HG03342 (cell line): Measurements from ENCODE around the gene INPP5B.
"Not testable (repeated sequence)": the region's sequence is repeated elsewhere in the genome, so short reads cannot be mapped to it uniquely, and the experiment has no call there.

ENCODE experiments used
- ATAC-seq: cut with Tn5 transposase; IDR thresholded peaks from one replicate; pipeline ENCODE4 v1.9.1; 2021; ENCODE audit warnings: mild to moderate bottlenecking, moderate library complexity; ENCODE audit not compliant: unreplicated experiment

INPP5B gene

DNA sequence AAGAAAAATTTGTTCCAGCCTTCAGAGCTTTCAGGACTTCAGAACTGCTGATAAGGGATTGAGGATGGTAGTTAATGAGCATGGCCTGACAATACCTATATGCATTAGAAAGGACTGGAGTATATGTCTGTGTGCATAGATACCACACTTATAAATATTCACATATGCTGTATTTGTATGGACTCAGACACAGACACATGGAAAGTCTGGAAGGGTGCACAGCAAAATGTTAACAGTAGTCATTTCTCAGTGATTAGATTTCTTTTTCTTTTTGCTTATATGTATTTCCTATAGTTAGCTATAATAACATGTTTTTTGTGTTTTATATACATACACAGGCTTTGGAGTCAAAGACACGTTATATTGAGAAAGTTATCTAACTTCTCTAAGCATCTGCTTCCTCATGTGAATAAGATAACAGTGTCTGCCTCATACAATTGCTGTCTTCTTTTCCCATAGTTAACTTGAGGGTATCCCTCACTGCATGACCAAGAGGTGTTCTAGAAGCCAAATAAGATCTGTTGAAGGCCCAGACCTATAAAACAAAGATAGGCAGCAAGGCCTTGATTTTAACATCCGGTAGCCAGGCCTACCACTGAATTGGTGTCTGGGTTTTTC lies 31.3 kb downstream of the INPP5B start:
- no peak for ATAC-seq

DNA sequence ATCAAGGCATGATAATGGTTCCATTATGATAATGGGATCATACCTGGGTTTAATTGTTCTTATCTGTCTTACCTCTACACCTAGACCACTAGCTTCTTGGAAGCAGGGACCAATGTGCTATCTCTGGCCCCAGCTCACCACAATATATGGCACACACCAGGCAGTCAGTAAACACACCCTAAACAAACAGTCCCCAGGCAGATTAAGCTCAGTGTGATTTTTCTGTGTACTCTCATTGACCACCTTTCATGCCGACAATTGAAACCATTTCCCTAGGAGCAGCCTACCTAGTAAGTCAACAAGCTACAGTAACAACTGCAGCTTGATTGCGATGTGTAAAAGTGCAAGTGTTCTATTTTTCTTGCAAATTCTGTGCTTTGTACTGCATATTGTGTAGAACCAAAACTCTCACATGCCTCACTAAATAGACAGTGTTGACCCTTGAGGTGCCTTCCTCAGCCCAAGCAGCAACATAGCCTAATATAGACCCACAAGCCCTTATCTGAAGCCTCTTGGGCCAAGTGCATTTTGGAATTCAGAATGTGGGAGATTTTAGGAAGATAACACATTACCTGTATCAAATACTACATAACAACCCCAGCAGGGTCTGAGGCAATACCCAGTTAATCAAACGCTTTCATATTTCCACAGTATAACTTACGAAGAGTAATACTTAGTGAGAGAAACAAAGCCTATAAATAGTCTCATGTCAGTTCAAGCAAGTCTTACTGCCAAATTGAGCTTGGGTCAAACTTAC lies 32.0 kb downstream of the INPP5B start:
- ATAC-seq = no peak

DNA sequence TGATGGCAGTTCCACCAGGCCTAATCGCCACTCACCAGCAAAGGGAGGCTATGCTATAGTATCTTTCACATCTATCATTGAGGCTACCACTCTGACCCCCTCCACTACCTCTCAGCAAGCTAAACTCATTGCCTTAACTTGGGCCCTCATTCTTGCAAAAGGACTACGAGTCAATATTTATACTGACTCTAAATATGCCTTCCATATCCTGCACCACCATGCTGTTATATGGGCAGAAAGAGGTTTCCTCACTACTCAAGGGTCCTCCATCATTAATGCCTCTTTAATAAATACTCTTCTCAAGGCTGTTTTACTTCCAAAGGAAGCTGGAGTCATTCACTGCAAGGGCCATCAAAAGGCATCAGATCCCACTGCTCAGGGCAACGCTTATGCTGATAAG lies 35.4 kb downstream of the INPP5B start:
- not testable (repeated sequence) for ATAC-seq

DNA sequence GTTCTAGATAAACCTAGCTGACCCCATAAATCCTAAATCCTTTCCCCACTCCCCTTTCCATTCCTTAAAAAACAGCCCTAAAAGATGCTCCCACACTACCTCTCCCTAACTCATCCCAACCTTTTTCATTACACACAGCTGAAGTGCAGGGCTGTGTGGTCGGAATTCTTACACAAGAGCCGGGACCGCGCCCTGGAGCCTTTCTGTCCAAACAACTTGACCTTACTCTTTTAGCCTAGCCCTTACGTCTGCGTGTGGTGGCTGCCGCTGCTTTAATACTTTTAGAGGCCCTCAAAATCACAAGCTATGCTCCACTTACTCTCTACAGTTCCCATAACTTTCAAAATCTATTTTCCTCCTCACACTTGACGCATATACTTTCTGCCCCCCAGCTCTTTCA lies 36.0 kb downstream of the INPP5B start:
- not testable (repeated sequence) for ATAC-seq

DNA sequence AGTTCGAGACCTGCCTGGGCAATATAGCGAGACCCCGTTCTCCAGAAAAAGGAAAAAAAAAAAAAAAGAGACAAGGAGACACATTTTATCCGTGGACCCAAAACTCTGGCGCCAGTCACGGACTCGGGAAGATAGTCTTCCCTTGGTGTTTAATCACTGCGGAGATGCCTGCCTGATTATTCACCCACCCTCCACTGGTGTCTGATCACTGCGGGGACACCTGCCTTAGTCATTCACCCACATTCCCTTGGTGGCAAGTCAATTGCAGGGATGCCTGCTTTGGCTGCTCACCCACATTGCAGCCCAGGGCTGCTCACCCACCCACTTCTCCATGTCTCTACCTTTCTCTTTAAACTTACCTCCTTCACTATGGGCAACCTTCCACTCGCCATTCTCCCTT lies 38.3 kb downstream of the INPP5B start:
- ATAC-seq = not testable (repeated sequence)

DNA sequence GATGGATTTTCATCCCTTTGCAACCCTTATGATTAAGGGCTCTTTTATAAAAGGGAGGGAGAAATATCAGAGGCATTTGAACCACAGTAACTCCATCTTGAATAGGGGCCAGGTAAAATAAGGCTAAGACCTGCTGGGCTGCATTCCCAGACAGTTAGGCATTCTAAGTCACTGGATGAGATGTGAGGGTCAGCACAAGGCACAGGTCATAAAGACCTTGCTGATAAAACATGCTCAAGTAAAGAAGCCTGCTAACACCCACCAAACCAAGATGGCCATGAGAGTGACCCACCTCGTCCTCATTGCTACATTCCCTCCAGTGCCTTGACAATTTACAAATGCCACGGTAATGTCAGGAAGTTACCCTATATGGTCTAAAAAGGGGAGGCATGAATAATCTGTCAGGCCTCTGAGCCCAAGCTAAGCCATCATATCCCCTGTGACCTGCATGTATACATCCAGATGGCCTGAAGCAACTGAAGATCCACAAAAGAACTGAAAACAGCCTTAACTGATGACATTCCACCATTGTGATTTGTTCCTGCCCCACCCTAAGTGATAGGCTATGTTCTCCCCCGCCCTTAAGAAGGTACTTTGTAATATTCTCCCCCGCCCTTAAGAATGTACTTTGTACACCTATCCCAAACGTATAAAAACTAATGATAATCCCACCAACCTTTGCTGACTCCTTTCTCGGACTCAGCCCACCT lies 39.3 kb downstream of the INPP5B start:
- not testable (repeated sequence) for ATAC-seq

DNA sequence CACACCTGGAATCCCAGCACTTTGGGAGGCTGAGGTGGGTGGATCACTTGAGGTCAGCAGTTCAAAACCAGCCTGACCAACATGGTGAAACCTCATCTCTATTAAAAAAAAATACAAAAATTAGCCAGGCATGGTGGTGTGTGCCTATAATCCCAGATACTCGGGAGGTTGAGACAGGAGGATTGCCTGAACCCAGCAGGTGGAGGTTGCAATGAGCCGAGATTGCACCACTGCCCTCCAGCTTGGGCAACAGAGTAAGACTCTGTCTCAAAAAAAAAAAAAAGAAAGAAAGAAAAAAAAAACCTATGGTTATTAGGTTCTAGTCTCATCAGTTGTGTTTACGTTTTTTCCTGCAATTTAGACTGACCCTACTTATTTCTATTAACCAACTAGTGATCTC lies 40.3 kb downstream of the INPP5B start:
- not testable (repeated sequence) for ATAC-seq

DNA sequence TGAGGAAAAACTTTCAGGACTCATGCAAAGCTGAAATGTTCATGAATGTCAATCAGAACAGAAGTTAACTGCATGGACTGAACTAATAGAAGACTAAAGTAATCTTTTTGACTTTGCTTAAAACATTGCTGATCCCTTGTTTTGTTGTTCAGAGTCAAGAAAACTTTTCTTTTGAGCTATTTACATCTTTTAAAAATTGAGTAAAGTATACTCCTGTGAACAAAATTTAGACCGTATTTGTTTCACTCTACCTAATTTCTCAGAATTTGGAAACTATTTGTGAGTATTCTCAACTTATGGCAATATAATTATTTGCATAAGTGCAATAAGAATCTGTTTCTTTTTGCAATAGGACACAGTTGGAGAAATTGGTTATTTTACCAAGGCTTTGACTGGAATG lies 41.1 kb downstream of the INPP5B start:
- ATAC-seq = no peak

DNA sequence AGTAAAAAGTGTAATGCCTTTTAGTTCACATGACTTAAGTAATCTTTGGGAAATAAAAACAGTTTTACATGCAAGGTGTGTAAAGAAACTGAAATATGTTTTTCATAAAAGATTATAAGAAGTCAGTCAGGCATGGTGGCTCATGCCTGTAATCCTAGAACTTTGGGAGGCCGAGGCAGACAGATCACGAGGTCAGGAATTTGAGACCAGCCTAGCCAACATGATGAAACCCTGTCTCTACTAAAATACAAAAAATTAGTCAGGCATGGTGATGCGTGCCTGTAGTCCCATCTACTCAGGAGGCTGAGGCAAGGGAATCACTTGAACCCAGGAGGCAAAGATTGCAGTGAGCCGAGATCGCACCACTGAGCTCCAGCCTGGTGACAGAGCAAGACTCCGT lies 42.9 kb downstream of the INPP5B start:
- ATAC-seq = not testable (repeated sequence)

DNA sequence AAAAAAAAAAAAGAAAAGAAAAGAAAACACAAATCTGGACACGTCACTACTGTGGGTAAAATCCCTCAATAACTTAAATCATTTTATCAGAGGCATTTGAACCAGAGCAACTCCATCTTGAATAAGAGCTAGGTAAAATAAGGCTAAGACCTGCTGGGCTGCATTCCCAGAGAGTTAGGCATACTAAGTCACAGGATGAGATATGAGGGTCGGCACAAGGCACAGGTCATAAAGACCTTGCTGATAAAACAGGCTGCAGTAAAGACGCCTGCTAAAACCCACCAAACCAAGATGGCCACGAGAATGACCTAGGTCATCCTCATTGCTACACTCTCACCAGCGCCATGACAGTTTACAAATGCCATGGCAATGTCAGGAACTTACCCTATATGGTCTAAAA lies 43.9 kb downstream of the INPP5B start:
- no peak for ATAC-seq

DNA sequence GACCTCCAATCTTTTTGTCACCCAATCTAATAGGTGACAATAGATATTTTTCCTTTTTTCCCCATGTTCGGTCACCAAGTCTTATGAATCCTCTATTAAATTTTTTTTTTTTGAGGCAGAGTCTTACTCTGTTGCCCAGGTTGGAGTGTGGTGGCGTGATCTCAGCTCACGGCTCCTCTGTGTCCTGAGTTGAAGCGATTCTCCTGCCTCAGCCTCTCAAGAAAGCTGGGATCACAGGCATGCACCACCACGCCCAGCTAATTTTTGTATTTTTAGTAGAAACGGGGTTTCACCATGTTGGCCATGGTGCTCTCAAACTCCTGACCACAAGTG lies 45.0 kb downstream of the INPP5B start:
- ATAC-seq = no peak

DNA sequence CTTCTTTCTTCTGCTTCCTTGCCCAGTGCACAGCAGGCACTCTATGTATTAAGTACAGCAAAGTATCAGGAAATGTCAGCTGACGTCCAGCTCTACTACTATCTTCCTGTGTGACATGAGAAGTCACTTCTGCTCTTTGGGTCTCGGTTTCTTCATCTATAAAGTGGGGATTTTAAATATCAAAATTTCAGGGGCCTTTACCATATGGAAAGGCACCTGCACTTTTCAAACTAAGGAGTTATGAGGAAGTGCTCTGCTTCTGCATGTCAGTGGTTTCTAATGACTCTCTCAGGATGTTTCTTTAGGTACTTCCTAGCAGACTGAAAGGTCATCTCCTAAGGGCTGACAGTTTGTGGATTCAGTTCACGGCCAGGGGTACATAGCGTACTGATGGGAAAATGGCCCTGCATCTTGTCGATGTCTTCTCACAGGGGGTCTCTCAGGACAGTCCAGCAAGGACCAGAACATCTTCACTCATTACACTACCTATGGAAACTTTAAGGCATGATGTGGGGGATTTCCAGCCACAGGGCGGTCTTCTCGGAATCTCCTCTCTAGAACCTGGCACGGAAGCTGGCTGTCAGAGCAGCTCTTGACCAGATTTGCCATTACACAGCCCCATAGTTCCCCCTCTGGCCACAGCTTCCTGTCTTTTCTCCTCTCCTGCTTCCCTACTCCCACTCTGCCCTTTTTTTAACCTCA lies 45.5 kb downstream of the INPP5B start:
- peak; percentile 78 for ATAC-seq

DNA sequence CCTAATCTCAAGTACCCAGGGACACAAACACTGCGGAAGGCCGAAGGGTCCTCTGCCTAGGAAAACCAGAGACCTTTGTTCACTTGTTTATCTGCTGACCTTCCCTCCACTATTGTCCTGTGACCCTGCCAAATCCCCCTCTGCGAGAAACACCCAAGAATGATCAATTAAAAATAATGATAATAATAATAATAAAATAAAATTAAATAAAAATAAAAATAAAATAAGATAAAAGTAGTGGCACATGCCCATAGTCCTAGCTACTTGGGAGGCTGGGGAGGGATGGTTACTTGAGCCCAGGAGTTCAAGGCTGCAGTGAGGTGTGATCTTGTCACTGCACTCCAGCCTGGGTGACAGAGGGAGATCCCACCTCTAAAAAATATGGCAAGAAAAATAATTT lies 49.3 kb downstream of the INPP5B start:
- not testable (repeated sequence) for ATAC-seq

DNA sequence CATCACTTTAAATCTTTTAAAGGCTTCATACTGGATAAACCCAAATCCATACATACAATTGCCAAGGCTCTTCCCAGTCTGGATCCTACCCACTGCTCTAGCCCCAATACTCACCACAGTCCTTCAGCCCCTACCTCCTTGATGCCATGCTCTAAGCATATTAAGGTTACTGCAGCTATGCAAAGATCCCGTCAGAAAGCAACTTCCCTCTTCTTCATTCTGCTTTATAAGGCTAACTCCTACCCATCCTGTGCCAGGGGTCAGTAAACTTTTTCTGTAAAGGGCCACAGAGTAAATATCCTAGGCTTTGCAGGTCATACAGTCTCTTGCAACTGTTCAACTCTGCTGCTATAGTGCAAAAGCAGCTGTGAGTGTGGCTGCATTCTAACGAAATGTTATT lies 53.2 kb downstream of the INPP5B start:
- ATAC-seq = no peak

DNA sequence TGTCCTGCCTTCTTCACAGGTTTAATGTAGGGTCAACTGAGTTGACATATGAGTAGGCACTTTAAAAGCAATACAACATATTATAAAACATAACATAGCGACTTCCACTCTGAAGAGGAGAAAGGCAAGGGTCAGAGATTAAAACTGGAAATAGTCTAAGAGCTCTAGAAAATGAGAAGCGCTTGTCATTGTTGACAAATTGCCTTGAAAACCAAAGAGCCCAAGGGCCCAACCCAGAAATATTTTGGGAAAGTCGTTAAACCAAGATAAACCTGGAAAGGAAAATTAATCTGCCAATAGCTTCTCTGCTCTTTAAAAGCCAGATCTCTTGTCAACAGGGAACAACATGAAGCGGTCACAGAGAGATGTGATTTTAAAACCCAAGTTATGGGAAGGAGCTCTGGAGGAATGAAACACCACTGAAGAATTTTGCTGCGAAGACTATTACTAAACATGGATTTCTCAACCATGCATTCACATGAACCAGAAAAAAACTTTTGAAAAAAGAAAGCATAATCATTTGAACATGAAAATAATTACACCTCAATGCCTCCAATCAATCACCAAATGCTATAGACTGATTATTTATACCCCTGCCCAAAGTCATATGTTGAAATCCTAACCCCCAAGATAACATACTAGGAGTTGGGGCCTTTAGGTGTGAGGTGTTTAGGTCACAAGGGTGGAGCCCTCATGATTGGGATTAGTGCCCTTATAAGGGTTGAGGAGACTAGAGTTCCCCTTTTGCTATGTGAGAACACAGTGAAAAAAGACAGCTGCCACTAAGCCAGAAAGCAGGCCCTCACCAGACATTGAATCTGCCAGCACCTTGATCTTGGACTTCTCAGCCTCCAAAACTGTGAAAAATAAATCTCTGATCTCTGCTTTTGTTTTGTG lies 54.5 kb downstream of the INPP5B start:
- no peak for ATAC-seq

DNA sequence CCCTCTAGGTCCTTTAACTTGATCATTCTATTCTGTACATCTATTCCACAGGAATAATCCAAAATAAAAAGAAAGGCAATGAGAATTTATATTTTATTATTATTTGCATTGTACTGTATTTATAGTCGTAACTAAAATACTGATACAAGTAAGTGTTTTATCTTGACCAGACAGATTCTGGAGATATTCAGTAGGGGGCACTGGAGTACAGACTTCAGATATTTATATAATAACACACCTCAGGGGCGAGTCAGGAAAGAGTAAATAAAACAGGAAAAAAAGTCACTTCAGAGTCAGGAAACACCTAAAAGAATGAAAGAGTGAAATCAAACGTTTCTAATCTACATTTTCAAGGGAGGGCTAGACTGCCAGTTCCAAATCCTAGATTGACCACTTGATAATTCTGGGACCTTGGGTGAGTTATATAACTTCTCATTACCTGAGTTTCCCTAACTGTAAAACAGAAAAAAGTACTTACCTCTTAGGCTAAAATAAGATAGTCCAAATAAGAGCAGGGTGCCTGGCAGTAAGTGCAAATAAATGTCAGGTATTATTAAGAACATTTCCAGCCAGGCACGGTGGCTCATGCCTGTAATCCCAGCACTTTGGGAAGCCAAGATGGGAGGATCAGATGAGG lies 56.4 kb downstream of the INPP5B start:
- no peak for ATAC-seq

DNA sequence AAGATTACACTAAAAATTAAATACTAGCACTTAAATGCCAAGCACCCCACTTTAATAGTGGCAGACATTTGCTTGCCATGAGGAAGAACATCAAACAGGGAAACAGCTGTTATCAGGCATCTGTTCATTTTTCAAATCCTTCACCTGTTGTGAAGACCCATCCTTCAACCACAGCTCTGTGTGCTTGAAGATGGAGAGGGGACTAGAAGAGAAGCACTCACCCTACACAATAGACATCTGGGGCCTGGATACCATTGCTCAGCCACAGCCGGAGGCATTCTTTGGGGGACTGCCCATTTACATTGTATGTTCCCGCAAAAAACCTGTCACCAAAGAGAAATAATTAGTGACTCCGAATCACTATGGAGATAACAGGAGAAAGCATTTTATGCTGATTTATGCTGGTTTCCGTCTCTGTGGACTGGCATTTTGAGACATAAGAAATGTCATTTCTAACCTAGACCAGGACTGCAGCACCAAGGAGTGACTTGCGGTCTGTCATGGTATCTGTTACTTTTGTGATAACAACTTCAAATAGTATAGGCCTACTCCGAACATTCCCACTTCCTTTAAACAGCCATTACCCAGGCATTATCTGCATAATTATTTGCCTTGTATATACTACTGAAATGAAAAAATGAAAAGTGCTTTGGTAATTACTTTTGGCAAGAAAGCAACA lies 58.7 kb downstream of the INPP5B start:
- no peak for ATAC-seq

DNA sequence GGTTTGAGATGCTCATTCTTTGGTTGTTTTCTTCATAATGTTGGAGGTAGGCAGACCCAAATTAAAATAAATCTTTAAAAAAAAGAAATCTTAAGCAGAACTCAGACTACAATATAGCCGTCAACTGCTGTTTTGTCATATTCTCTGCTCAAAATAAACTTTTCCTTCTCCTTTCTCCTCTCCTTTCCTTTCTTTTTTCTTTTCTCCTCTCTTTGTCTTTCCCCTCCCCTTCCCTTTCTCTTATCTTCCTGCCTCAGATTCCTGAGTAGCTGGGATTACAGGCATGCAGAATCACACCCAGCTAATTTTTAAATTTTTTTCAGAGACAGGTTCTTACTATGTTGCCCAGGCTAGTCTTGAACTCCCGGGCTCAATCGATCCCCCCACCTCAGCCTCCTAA lies 62.7 kb downstream of the INPP5B start:
- ATAC-seq = no peak

DNA sequence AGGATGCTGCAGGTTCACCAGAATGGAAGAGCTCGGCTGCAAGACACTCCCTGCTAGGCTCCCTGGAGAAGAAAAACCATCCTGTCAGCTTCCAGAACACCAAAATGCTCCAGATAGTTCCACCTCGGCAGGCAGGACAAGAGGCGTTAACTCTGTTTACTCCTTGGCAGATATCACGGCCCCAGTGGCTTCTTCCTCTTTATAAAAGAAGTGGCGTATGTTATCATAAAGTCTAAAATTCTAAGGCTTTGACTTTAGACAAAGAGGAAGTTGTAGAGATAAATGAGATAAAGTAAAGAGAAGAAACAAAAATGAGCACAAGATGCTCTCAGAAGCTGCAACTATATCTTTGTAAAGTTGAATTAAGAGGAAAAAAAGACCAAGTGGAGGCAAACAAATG lies 63.2 kb downstream of the INPP5B start:
- ATAC-seq = no peak

DNA sequence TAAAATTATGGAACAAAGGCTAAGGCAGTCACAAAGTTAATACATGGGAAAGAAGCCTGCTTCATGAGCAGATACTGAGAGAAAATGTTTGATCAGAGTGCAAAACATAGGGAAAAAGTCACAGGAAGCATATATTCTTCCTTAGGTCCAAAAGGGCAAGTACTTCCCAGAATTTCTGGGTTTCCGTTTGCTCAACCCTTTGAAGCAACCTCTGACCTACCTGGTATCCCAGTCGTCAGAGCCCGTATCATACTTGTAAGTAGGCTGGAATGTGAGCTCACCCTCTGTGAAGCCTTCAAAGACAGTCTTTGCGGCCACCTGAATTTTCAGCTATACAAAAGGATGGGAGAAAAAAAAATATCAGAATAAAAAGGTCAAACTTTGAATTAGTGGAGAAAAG lies 67.0 kb downstream of the INPP5B start:
- ATAC-seq = no peak
